Measurements from ENCODE around the gene BTBD19. TPM values are rescaled to one million over a fixed set of nuclear protein-coding genes. Genes with fewer than 3 reads are reported as not detected.

Gene BTBD19
- polyA plus RNA-seq, 1 of the 3 experiments (the other 2 are of a cell fraction): 36.9 TPM

- H3K79me2 ChIP-seq (ENCODE audit: insufficient read depth): no peaks in the 10 kb centered on the region
- TF ChIP-seq GABPA (IDR thresholded peaks at IDR 0.05; ENCODE audit: low read depth) (no peak), PBX3 (IDR thresholded peaks at IDR 0.05) (no peak), JUND (IDR thresholded peaks at IDR 0.05) (no peak)
- H3K4me2 ChIP-seq: no peak overlapping the region
- POLR2A ChIA-PET: no interaction called here
- H4K20me1 ChIP-seq (ENCODE audit: insufficient read depth): no peaks in the 10 kb centered on the region
- no peaks in the 10 kb centered on the region for H3K9me2 ChIP-seq
- no peaks in the 10 kb centered on the region for H3F3A ChIP-seq (replicated peaks; ENCODE audit: insufficient read depth)
- H3K36me3 ChIP-seq (replicated peaks in 1 of 2; ENCODE audit: control insufficient read depth in 1 of 2, insufficient read depth in 2 of 2, low read length in 1 of 2): no peaks in the 10 kb centered on the region
- no peaks in the 10 kb centered on the region for H3K9me3 ChIP-seq
- no peak overlapping the region for H3K9ac ChIP-seq
- H3K4me1 ChIP-seq (ENCODE audit: control insufficient read depth in 1 of 2, insufficient read depth in 2 of 2, low read depth in 1 of 2, low read length in 1 of 2): no peaks in the 10 kb centered on the region
- no peak overlapping the region for H3K27ac ChIP-seq (ENCODE audit: low read depth in 2 of 2, low read length in 1 of 2)
- no peak overlapping the region for H2AFZ ChIP-seq (ENCODE audit: low read depth)
- no peak overlapping the region for H3K4me3 ChIP-seq (ENCODE audit: low read depth in 2 of 2, low read length in 1 of 2)
- WGBS (ENCODE audit: low lambda C conversion rate): 99% methylated on average over 6 of the region's 6 CpGs
- no peak for DNase-seq
- H3K27me3 ChIP-seq (ENCODE audit: insufficient read depth): no peaks in the 10 kb centered on the region
- CTCF ChIA-PET: no interaction called here
Observed at GRCh38 chr1:44853201-44853600, 44.9 kb downstream of the BTBD19 start.

- 100% methylated on average over 1 of the region's 1 CpG for WGBS (ENCODE audit: low lambda C conversion rate)
- Histone ChIP-seq H3K9me3 (no peaks in the 10 kb centered on the region), H2AFZ (ENCODE audit: low read depth) (no peak overlapping the region), H3K79me2 (ENCODE audit: insufficient read depth) (no peaks in the 10 kb centered on the region), H3K4me2 (no peak overlapping the region), H3K27ac (ENCODE audit: low read depth in 2 of 2, low read length in 1 of 2) (no peak overlapping the region), H3K36me3 (replicated peaks in 1 of 2; ENCODE audit: control insufficient read depth in 1 of 2, insufficient read depth in 2 of 2, low read length in 1 of 2) (no peaks in the 10 kb centered on the region), H3K4me1 (ENCODE audit: control insufficient read depth in 1 of 2, insufficient read depth in 2 of 2, low read depth in 1 of 2, low read length in 1 of 2) (no peaks in the 10 kb centered on the region), H3K27me3 (ENCODE audit: insufficient read depth) (no peaks in the 10 kb centered on the region), H3F3A (replicated peaks; ENCODE audit: insufficient read depth) (no peaks in the 10 kb centered on the region), H4K20me1 (ENCODE audit: insufficient read depth) (no peaks in the 10 kb centered on the region), H3K9ac (no peak overlapping the region), H3K9me2 (no peaks in the 10 kb centered on the region), H3K4me3 (ENCODE audit: low read depth in 2 of 2, low read length in 1 of 2) (no peak overlapping the region)
- DNase-seq: no peak
- ChIA-PET CTCF (interaction anchor here (0.7 kb wide), 1 partner anchor 1621 kb away, joined by 3 read pairs; no protein-coding TSS in a partner anchor), POLR2A (no interaction called here)
- TF ChIP-seq IRF3 (IDR thresholded peaks at IDR 0.05; ENCODE audit: low read depth, low read length): no peak
- no peak for TF ChIP-seq MXI1 (IDR thresholded peaks at IDR 0.05; ENCODE audit: low read depth, low read length)
- TF ChIP-seq JUND (IDR thresholded peaks at IDR 0.05): no peak
- TF ChIP-seq USF1 (IDR thresholded peaks at IDR 0.05; ENCODE audit: borderline replicate concordance, low read depth): no peak
- TF ChIP-seq FOXJ3 (CRISPR knock-in tag; IDR thresholded peaks at IDR 0.05): no peak
- TF ChIP-seq POLR2AphosphoS5 (IDR thresholded peaks at IDR 0.05; ENCODE audit: low read depth, low read length): no peak
- no peak for TF ChIP-seq REST (IDR thresholded peaks at IDR 0.05; ENCODE audit: low read depth, low read length)
Observed at GRCh38 chr1:44854970-44855369, 46.6 kb downstream of the BTBD19 start.

Measured in SK-N-SH (cell line).